Measurements from ENCODE around the gene PHACTR3.

The PHACTR3 gene

GRCh38 chr20:59807909-59808728 is 203.8 kb downstream of the PHACTR3 start:
- in situ Hi-C loops (cut with MboI; ENCODE audit: low sequenced_read_pairs, unreplicated experiment): no loop called here
- DNase-seq (ENCODE audit: low spot score): peak; percentile 13
- TF ChIP-seq CTCF (IDR thresholded peaks at IDR 0.05; ENCODE audit: borderline replicate concordance, control extremely low read depth, extremely low read depth, insufficient read depth, missing control alignments): no peak

- TF ChIP-seq CTCF (IDR thresholded peaks at IDR 0.05; ENCODE audit: borderline replicate concordance, control extremely low read depth, extremely low read depth, insufficient read depth, missing control alignments): no peak
- in situ Hi-C loops (cut with MboI; ENCODE audit: low sequenced_read_pairs, unreplicated experiment): no loop called here
- DNase-seq (ENCODE audit: low spot score): peak; percentile 15
Observed at GRCh38 chr20:59808729-59809381, 204.5 kb downstream of the PHACTR3 start.

GRCh38 chr20:59809630-59810448 is 205.5 kb downstream of the PHACTR3 start:
- TF ChIP-seq CTCF (IDR thresholded peaks at IDR 0.05; ENCODE audit: borderline replicate concordance, control extremely low read depth, extremely low read depth, insufficient read depth, missing control alignments): no peak
- in situ Hi-C loops (cut with MboI; ENCODE audit: low sequenced_read_pairs, unreplicated experiment): no loop called here
- DNase-seq (ENCODE audit: low spot score): no peak

GRCh38 chr20:59810449-59811187 is 206.3 kb downstream of the PHACTR3 start:
- in situ Hi-C loops (cut with MboI; ENCODE audit: low sequenced_read_pairs, unreplicated experiment): no loop called here
- peak; percentile 5 for DNase-seq (ENCODE audit: low spot score)

GRCh38 chr20:59811681-59812171 is 207.4 kb downstream of the PHACTR3 start:
- in situ Hi-C loops (cut with MboI; ENCODE audit: low sequenced_read_pairs, unreplicated experiment): no loop called here
- no peak for TF ChIP-seq CTCF (IDR thresholded peaks at IDR 0.05; ENCODE audit: borderline replicate concordance, control extremely low read depth, extremely low read depth, insufficient read depth, missing control alignments)
- peak; percentile 2 for DNase-seq (ENCODE audit: low spot score)

More at GRCh38 chr20:59810449-59811187, 206.3 kb downstream of the PHACTR3 start:
- TF ChIP-seq CTCF (IDR thresholded peaks at IDR 0.05; ENCODE audit: borderline replicate concordance, control extremely low read depth, extremely low read depth, insufficient read depth, missing control alignments): no peak
